CD4-positive, alpha-beta T cell treated with Interleukin-15 for 4 hours (primary cell): ENCODE measurements around the gene SLAIN2.

Experiments used
- DNase-seq: peaks from one replicate; pipeline ENCODE4 v3.0.0-alpha.2; 2020; ENCODE audit warnings: low spot score

Gene SLAIN2

GRCh38 chr4:48334900-48335384 is 6.4 kb upstream of the SLAIN2 start:
- no peak for DNase-seq

GRCh38 chr4:48336146-48336870 is 5.0 kb upstream of the SLAIN2 start:
- no peak for DNase-seq

- no peak for DNase-seq
Observed at GRCh38 chr4:48337731-48338130, 3.6 kb upstream of the SLAIN2 start.

- no peak for DNase-seq
Observed at GRCh38 chr4:48339642-48340041, 1.7 kb upstream of the SLAIN2 start.

GRCh38 chr4:48340276-48340964 is 909 bp upstream of the SLAIN2 start:
- no peak for DNase-seq

- peak; percentile 36 for DNase-seq
Observed at GRCh38 chr4:48341776-48342605, 662 bp downstream of the SLAIN2 start.

- DNase-seq, result peak; percentile 26
Observed at GRCh38 chr4:48342606-48342880, 1.2 kb downstream of the SLAIN2 start.

GRCh38 chr4:48343035-48343434 is 1.7 kb downstream of the SLAIN2 start:
- DNase-seq, result no peak

- no peak for DNase-seq
Observed at GRCh38 chr4:48343551-48343950, 2.2 kb downstream of the SLAIN2 start.

GRCh38 chr4:48345542-48345941 is 4.2 kb downstream of the SLAIN2 start:
- no peak for DNase-seq

- no peak for DNase-seq
Observed at GRCh38 chr4:48346594-48346993, 5.3 kb downstream of the SLAIN2 start.

- no peak for DNase-seq
Observed at GRCh38 chr4:48347282-48347921, 6.1 kb downstream of the SLAIN2 start.

- DNase-seq, result no peak
Observed at GRCh38 chr4:48350871-48351270, 9.5 kb downstream of the SLAIN2 start.

- no peak for DNase-seq
Observed at GRCh38 chr4:48352793-48353192, 11.5 kb downstream of the SLAIN2 start.

GRCh38 chr4:48356355-48356754 is 15.0 kb downstream of the SLAIN2 start:
- DNase-seq, result no peak

- DNase-seq, result no peak
Observed at GRCh38 chr4:48360285-48361011, 19.1 kb downstream of the SLAIN2 start.

- no peak for DNase-seq
Observed at GRCh38 chr4:48361012-48361400, 19.7 kb downstream of the SLAIN2 start.

- DNase-seq, result no peak
Observed at GRCh38 chr4:48366611-48367010, 25.3 kb downstream of the SLAIN2 start.

GRCh38 chr4:48367016-48367415 is 25.7 kb downstream of the SLAIN2 start:
- DNase-seq, result no peak

- no peak for DNase-seq
Observed at GRCh38 chr4:48368389-48368788, 27.1 kb downstream of the SLAIN2 start.

- DNase-seq, result no peak
Observed at GRCh38 chr4:48369248-48369647, 27.9 kb downstream of the SLAIN2 start.

- DNase-seq, result no peak
Observed at GRCh38 chr4:48369771-48370170, 28.4 kb downstream of the SLAIN2 start.
